NCI-H2227 (cell line): ENCODE results near the gene TMEM116.

Source experiments
- DNase-seq: peaks from one replicate; lab custom pipeline; 2025; ENCODE audit not compliant: unreplicated experiment; lab: John Stamatoyannopoulos, UW

TMEM116 gene

DNA sequence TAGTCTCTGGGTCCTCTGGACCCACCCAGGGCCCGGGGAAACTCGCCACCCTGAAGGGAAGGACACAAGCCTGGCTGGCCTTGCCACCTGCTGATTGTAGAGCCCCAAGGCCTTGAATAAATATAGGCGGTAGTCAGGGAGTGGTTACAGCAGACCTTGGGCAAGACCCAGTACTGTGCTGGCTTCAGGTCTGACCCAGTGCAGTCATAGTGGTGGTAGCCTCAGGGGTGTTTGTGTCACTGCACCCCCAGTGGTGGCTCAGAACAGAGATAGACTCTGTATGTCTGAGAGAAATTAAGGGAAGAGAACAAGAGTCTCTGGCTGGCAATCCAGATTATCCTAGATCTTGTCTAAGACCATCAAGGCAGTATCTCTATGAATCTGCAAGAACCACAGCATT lies 107.5 kb downstream of the TMEM116 start:
- no peak for DNase-seq

DNA sequence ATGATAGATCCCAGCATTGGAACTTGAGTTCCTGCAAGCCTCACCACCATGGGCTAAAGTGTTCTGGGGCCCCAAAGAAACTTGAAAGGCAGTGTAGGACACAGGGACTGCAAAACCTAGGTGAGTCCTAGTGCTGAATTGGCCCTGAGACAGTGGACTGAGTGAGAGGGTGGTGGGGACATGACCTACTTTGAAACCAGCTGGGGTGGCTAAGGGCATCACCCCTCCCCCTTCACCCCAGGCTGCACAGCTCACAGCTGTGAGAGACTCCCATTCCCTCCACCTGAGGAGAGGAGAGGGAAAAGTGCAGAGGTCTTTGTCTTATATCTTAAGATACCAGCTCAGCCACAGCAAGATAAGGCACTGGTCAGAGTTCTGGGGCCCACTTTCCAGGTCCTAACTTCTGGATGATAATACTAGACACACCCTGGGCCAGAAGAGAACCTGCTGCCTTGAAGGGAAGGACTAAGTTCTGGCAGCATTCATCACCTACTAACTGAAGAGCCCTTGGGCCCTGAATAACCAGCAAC lies 108.5 kb downstream of the TMEM116 start:
- no peak for DNase-seq

DNA sequence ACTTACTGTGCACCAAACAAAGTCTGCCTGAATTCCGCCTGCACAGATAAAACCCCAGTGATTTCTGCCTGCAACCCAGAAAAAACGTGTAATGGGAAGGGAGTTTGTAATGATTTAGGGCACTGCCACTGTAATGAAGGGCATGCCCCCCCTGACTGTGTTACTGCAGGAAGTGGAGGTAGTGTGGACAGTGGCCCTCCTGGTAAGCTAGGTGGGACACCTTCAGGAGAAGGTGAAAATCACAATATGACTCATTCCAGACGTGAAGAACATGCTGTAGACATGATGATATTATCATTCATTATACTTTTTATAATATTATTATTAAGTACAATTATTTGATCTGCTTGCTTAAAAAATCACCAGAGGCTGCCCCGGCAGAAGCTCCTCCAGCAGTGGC lies 111.8 kb downstream of the TMEM116 start:
- DNase-seq = no peak

DNA sequence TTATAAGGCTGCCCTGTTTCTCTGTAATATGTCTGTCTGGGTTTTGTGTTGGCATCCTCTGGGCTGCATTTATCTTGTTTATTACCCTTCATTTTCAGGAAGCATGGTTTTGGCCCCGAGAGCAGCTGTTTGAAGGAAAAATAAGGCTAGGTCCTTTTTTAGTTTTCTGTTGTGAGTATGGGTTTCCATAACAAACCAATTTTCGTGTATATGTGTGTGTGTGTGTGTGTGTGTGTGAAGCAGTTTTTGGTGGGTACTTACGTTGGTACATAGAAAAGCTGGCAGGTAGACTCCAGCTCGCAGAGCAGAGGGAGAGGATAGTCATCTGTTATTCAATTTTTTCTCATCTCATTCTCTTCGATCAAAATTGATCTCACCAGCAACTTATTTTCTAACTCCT lies 118.4 kb downstream of the TMEM116 start:
- no peak for DNase-seq

DNA sequence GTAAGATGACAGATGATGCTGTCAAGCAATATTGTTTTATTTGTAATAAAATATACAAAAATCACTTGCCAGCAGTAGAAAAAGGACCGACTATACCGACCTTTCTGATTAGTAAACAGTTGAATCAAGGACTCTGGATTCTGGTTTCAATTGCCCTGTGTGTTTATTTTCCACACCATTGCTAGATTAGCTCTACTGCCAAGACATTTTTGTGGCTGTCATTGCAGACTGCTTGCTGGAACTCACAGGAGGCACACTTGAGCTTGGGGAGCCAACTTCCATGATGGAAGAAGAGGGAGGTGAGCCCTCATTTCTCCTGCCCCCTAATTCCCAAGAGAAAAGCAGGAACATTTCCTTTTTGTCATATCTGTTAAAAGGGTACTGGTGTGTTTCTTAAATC lies 119.7 kb downstream of the TMEM116 start:
- DNase-seq = no peak

DNA sequence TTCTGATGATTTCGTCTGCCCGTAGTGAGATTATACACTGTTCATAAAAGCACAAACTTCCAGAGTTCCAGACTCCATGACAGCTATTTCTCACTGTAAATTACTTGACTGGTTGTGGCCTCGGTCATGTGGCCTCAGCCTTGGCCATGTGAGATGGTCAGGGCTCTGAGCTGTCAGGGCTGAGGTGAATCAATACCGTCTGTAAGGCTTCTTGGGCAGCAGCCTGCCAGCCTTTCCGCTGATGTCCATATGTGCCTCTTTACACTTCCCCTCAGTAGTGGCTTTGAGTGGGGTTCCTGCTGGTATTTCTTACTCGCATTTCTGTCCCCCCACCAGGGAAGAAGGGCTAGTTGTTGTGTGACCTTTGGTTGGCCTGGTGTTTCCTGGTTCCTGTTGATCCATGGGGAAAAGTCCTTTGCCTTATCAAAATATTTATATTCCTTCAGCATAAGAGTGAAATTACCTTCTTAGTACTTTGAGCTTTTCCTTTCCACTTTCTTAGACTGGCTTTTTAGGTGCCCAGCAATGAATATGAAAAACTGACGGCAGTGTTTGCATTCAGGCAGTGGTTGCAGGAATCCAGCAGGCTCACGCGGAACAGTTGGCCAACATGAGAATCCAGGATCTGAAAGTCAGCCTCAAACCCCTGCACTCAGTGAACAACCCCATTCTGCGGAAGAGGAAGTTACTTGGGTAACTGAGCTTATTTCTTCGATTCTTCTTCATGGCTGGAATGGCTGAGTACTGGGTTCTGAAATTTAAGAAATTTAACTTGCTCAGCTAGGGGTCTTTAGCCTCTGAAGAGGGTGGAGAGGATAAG lies 124.8 kb downstream of the TMEM116 start:
- no peak for DNase-seq

DNA sequence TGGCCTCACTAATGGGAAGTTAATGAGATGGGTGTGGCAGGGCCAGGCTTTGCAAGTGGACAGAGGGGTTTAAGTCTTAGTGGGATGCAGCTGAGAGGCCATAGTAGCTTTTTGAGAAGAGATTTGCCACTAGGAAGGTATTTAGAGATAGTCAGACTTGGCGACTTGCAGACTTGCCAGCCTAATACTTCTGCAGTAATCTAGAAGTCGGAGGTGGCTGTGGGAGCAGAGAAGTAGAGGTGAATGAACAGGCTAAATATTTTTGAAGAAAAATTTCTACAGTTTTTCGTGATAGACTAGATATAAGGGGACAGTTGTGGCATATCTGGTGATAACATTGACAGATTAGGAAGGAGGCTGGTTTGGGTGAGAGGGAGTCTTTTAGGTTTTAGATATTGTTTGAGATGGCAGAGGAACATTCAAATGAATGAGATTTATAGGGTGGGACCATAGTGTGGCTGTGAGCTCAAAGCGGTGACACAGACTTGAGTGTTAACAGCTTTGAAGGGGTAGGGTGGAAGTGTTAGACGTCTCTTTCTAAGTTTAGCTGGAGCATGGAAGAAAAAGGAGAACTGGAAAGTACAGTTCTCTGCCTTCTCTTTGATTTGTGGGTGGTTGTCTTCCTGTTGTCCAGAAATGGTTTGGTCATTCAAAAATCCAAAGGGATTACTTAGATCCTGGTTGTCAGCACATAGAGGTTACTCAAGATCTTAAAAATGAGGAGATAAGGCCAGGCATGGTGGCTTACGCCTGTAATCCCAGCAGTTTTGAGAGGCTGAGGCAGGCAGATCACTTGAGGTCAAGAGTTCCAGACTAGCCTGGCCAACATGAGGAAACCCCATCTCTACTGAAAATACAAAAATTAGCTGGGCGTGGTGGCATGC lies 126.1 kb downstream of the TMEM116 start:
- no peak for DNase-seq

DNA sequence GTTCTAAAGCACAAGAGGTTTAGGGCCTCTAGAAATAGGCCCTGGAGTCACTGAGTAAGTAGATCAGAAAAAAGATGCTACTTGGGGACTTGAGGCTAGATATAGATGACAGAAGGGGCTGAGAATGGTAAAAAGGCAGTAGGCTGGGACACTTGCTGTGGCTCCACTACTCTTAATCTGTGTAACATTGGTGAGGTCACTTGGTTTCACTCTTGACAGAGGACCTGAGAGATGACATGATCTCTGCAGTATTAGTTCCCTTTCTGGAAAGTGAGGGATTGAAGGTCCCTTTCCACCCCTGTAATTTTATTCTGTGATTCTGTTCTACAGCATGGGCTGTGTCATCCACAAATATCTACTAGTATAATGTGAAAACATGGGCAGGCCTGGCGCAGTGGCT lies 131.2 kb downstream of the TMEM116 start:
- no peak for DNase-seq
